Gastroesophageal sphincter (tissue), 4 donors: ENCODE results near the gene AMDHD1. TPM values are rescaled to one million over a fixed set of nuclear protein-coding genes. Genes with fewer than 3 reads are reported as not detected.

ENCODE experiments used
- ATAC-seq: fragments of 150-250 bp; one replicate; pipeline ENCODE4 v1.9.1; 2016; ENCODE audit warnings: mild to moderate bottlenecking, moderate library complexity
- H3K27ac ChIP-seq, 4 donors: fragments of 200-600 bp; sonication (generic) in 3 of 4; 1 replicate in 3 of 4; 2 replicates in 1 of 4; pipeline ENCODE4 v1.5.1; 2016 to 2019
- H3K27me3 ChIP-seq: fragments of 200-600 bp; sonication (generic); one replicate; pipeline ENCODE4 v1.5.1; 2019
- H3K36me3 ChIP-seq, 2 donors: fragments of 200-600 bp; sonication (generic); one replicate each; pipeline ENCODE4 v1.5.1; 2019; ENCODE audit warnings: control low read depth in 1 of 2
- H3K4me1 ChIP-seq, 3 donors: fragments of 200-600 bp; sonication (generic); 1 replicate in 2 of 3; 2 replicates in 1 of 3; pipeline ENCODE4 v1.5.1; 2016 to 2019; ENCODE audit warnings: control low read depth in 2 of 3
- H3K4me3 ChIP-seq, 2 donors: fragments of 200-600 bp; sonication (generic); one replicate each; pipeline ENCODE4 v1.5.1; 2019; ENCODE audit warnings: mild to moderate bottlenecking in 1 of 2, moderate library complexity in 1 of 2
- H3K9me3 ChIP-seq, 3 donors: fragments of 200-600 bp; sonication (generic); one replicate each; pipeline ENCODE4 v1.5.1; 2017 to 2019; ENCODE audit warnings: control low read depth in 2 of 3
- CTCF ChIP-seq, 4 experiments: fragments of 200-600 bp in 2 of 4; fragments of 450-650 bp in 2 of 4; sonication (generic) in 1 of 4; IDR thresholded peaks; one replicate each; pipeline ENCODE4 v1.5.1; 2017 to 2019; ENCODE audit warnings: antibody characterized with exemption in 4 of 4, mild to moderate bottlenecking in 2 of 4, moderate library complexity in 2 of 4
- EP300 ChIP-seq: sonication (generic); formaldehyde crosslinking; IDR thresholded peaks from one replicate; pipeline ENCODE4 v1.6.1; 2017; ENCODE audit warnings: antibody characterized with exemption, mild to moderate bottlenecking
- POLR2A ChIP-seq, 2 donors: fragments of 450-650 bp; IDR thresholded peaks; one replicate each; pipeline ENCODE4 v1.6.1; 2017; ENCODE audit warnings: antibody characterized with exemption in 2 of 2, mild to moderate bottlenecking in 2 of 2, moderate library complexity in 1 of 2
- POLR2AphosphoS5 ChIP-seq: sonication (generic); formaldehyde crosslinking; IDR thresholded peaks from one replicate; pipeline ENCODE4 v1.6.1; 2017; ENCODE audit warnings: antibody characterized with exemption
- WGBS, 2 donors: methylation state at CpG; one replicate each; pipeline ENCODE4 v1.1.5; 2018; ENCODE audit warnings: low coverage in 1 of 2; 5-methylcytosine and 5-hydroxymethylcytosine counted together
- total RNA-seq, 4 donors: library from RNA; depleted of rRNA; stranded (reverse); fragments of >200 nt; gene quantifications; one replicate each; pipeline ENCODE4 v1.1.0, GENCODE V29; 2016

AMDHD1 gene
- total RNA-seq, 4 donors from 2014 or later, result 0.40 to 1.8 (median 1.0) TPM; not detected in 1

- ATAC-seq, result no peak
- WGBS, 2 donors, result 28 to 51% methylated on average over 2 of the region's 2 CpGs
- no peak overlapping the region for H3K4me3 ChIP-seq
- H3K4me1 ChIP-seq, result no peaks in the 10 kb centered on the region
- H3K27ac ChIP-seq, result no peak overlapping the region
- TF ChIP-seq CTCF (IDR thresholded peaks at IDR 0.05) (no peak), POLR2A (IDR thresholded peaks at IDR 0.05) (no peak), EP300 (no peak), POLR2AphosphoS5 (no peak)
- H3K27me3 ChIP-seq, result no peaks in the 10 kb centered on the region
- H3K9me3 ChIP-seq, result no peaks in the 10 kb centered on the region
- H3K36me3 ChIP-seq, result no peaks in the 10 kb centered on the region
Observed at GRCh38 chr12:95974358-95974757, 31.2 kb downstream of the AMDHD1 start.

- ATAC-seq, result no peak
- WGBS, 2 donors, result 85 to 88% methylated on average over 2 to 4 of the region's 4 CpGs
- H3K4me3 ChIP-seq, result no peak overlapping the region
Observed at GRCh38 chr12:95975491-95975890, 32.4 kb downstream of the AMDHD1 start.

GRCh38 chr12:95976416-95976832, 33.3 kb downstream of the AMDHD1 start:
- Histone ChIP-seq H3K27me3 (no peaks in the 10 kb centered on the region), H3K4me1 (no peaks in the 10 kb centered on the region), H3K9me3 (no peaks in the 10 kb centered on the region), H3K36me3 (no peaks in the 10 kb centered on the region), H3K4me3 (no peak overlapping the region), H3K27ac (no peak overlapping the region)
- TF ChIP-seq POLR2AphosphoS5 (no peak), CTCF (IDR thresholded peaks at IDR 0.05) (no peak), POLR2A (IDR thresholded peaks at IDR 0.05) (no peak), EP300 (no peak)
- 60 to 85% methylated on average over 1 to 6 of the region's 8 CpGs for WGBS, 2 donors
- no peak for ATAC-seq

More at GRCh38 chr12:95975491-95975890, 32.4 kb downstream of the AMDHD1 start:
- H3K4me1 ChIP-seq, result no peaks in the 10 kb centered on the region
- no peaks in the 10 kb centered on the region for H3K9me3 ChIP-seq
- no peaks in the 10 kb centered on the region for H3K36me3 ChIP-seq
- H3K27ac ChIP-seq, result no peak overlapping the region
- no peaks in the 10 kb centered on the region for H3K27me3 ChIP-seq
- TF ChIP-seq POLR2A (IDR thresholded peaks at IDR 0.05), result no peak
- no peak for TF ChIP-seq POLR2AphosphoS5
- TF ChIP-seq EP300, result no peak
- TF ChIP-seq CTCF (IDR thresholded peaks at IDR 0.05), result no peak

GRCh38 chr12:95977764-95978305, 34.7 kb downstream of the AMDHD1 start:
- H3K27me3 ChIP-seq, result no peaks in the 10 kb centered on the region
- no peaks in the 10 kb centered on the region for H3K9me3 ChIP-seq
- H3K4me1 ChIP-seq, result no peaks in the 10 kb centered on the region
- H3K27ac ChIP-seq, result no peak overlapping the region
- ATAC-seq, result no peak
- no peaks in the 10 kb centered on the region for H3K36me3 ChIP-seq
- no peak overlapping the region for H3K4me3 ChIP-seq
- TF ChIP-seq CTCF (IDR thresholded peaks at IDR 0.05) (no peak), POLR2A (IDR thresholded peaks at IDR 0.05) (no peak), POLR2AphosphoS5 (no peak), EP300 (no peak)
- 76 to 100% methylated on average over 2 to 9 of the region's 11 CpGs for WGBS, 2 donors

GRCh38 chr12:95978351-95978750, 35.2 kb downstream of the AMDHD1 start:
- no peaks in the 10 kb centered on the region for H3K36me3 ChIP-seq
- no peaks in the 10 kb centered on the region for H3K27me3 ChIP-seq
- H3K27ac ChIP-seq, result no peak overlapping the region
- no peaks in the 10 kb centered on the region for H3K9me3 ChIP-seq
- 89 to 92% methylated on average over 4 to 5 of the region's 5 CpGs for WGBS, 2 donors
- H3K4me3 ChIP-seq, result no peak overlapping the region
- TF ChIP-seq POLR2AphosphoS5 (no peak), CTCF (IDR thresholded peaks at IDR 0.05) (no peak), EP300 (no peak), POLR2A (IDR thresholded peaks at IDR 0.05) (no peak)
- H3K4me1 ChIP-seq, result no peaks in the 10 kb centered on the region
- no peak for ATAC-seq
